ENCODE results near the gene PPIE.

The PPIE gene

GRCh38 chr1:39738622-39739366, at the start of gene PPIE:
PPIE (plus strand) TSS chr1:39738882; CDS start chr1:39738901, 19 bp downstream.
- peak; percentile 85 for DNase-seq

GRCh38 chr1:39689214-39689613, 49.5 kb upstream of the PPIE start:
- no peak for DNase-seq

GRCh38 chr1:39689635-39690034, 49.0 kb upstream of the PPIE start:
- no peak for DNase-seq

- DNase-seq, result no peak
Measured at GRCh38 chr1:39690225-39690624, 48.5 kb upstream of the PPIE start.

GRCh38 chr1:39690794-39691382, 47.8 kb upstream of the PPIE start:
- no peak for DNase-seq

- DNase-seq, result peak; percentile 79
Measured at GRCh38 chr1:39691383-39692151, 47.1 kb upstream of the PPIE start, which contains the start of gene HPCAL4. HPCAL4 (minus strand) TSS chr1:39691433; CDS start chr1:39684603, 6,830 bp downstream.

GRCh38 chr1:39692152-39693074, 46.3 kb upstream of the PPIE start:
- DNase-seq, result no peak

GRCh38 chr1:39694026-39694425, 44.7 kb upstream of the PPIE start:
- DNase-seq, result no peak

GRCh38 chr1:39695016-39695415, 43.7 kb upstream of the PPIE start:
- peak; percentile 80 for DNase-seq

GRCh38 chr1:39696448-39696847, 42.2 kb upstream of the PPIE start:
- DNase-seq, result peak; percentile 61

- DNase-seq, result no peak
Measured at GRCh38 chr1:39698568-39698967, 40.1 kb upstream of the PPIE start.

GRCh38 chr1:39699419-39699818, 39.3 kb upstream of the PPIE start:
- DNase-seq, result no peak

- DNase-seq, result no peak
Measured at GRCh38 chr1:39700348-39700747, 38.3 kb upstream of the PPIE start.

- DNase-seq, result peak; percentile 84
Measured at GRCh38 chr1:39701049-39701439, 37.6 kb upstream of the PPIE start.

GRCh38 chr1:39704757-39705156, 33.9 kb upstream of the PPIE start:
- no peak for DNase-seq

- no peak for DNase-seq
Measured at GRCh38 chr1:39707506-39707905, 31.2 kb upstream of the PPIE start.

- DNase-seq, result no peak
Measured at GRCh38 chr1:39711104-39711965, 27.3 kb upstream of the PPIE start.

- no peak for DNase-seq
Measured at GRCh38 chr1:39711966-39712340, 26.7 kb upstream of the PPIE start.

GRCh38 chr1:39713557-39713956, 25.1 kb upstream of the PPIE start:
- DNase-seq, result no peak

- DNase-seq, result no peak
Measured at GRCh38 chr1:39717809-39718208, 20.9 kb upstream of the PPIE start.

- peak; percentile 33 for DNase-seq
Measured at GRCh38 chr1:39720094-39720999, 18.3 kb upstream of the PPIE start.

Data from NCI-H226 (cell line).